Tibial nerve (tissue), 4 donors: ENCODE measurements around the gene SERPINB7. TPM values are rescaled to one million over a fixed set of nuclear protein-coding genes. Genes with fewer than 3 reads are reported as not detected.

Experiments used
- DNase-seq, 2 donors: peaks; one replicate each; pipeline ENCODE4 v3.0.0-alpha.2; 2019; ENCODE audit warnings: low spot score in 2 of 2
- H3K27ac ChIP-seq, 4 donors: fragments of 200-600 bp; sonication (generic) in 3 of 4; one replicate each; pipeline ENCODE4 v1.5.1; 2017 to 2019; ENCODE audit warnings: mild to moderate bottlenecking in 1 of 4
- H3K27me3 ChIP-seq, 2 donors: fragments of 200-600 bp; sonication (generic) in 1 of 2; one replicate each; pipeline versions ENCODE4 v1.5.1 to v1.6.0; 2017 to 2019
- H3K36me3 ChIP-seq, 3 donors: fragments of 200-600 bp; sonication (generic); one replicate each; pipeline ENCODE4 v1.5.1; 2018 to 2019
- H3K4me1 ChIP-seq, 4 donors: fragments of 200-600 bp; sonication (generic) in 3 of 4; one replicate each; pipeline ENCODE4 v1.5.1; 2017 to 2019
- H3K4me3 ChIP-seq, 4 donors: fragments of 200-600 bp; sonication (generic) in 3 of 4; one replicate each; pipeline ENCODE4 v1.5.1; 2017 to 2019; ENCODE audit warnings: mild to moderate bottlenecking in 1 of 4, moderate library complexity in 1 of 4
- H3K9me3 ChIP-seq, 4 donors: fragments of 200-600 bp; sonication (generic) in 3 of 4; one replicate each; pipeline ENCODE4 v1.5.1; 2017 to 2019
- CTCF ChIP-seq, 5 experiments: fragments of 200-600 bp in 3 of 5; fragments of 450-650 bp in 2 of 5; sonication (generic) in 3 of 5; IDR thresholded peaks; one replicate each; pipeline ENCODE4 v1.5.1; 2016 to 2019; ENCODE audit warnings: antibody characterized with exemption in 5 of 5, mild to moderate bottlenecking in 3 of 5, moderate library complexity in 2 of 5
- EP300 ChIP-seq, 2 donors: sonication (generic); formaldehyde crosslinking; IDR thresholded peaks; one replicate each; pipeline ENCODE4 v1.6.1; 2017; ENCODE audit warnings: antibody characterized with exemption in 2 of 2, mild to moderate bottlenecking in 1 of 2
- POLR2A ChIP-seq, 2 donors: fragments of 450-650 bp; IDR thresholded peaks; one replicate each; pipeline ENCODE4 v1.6.1; 2017; ENCODE audit warnings: antibody characterized with exemption in 2 of 2, mild to moderate bottlenecking in 2 of 2, moderate library complexity in 2 of 2
- WGBS, 2 donors: methylation state at CpG; one replicate each; pipeline ENCODE4 v1.1.5; 2018; 5-methylcytosine and 5-hydroxymethylcytosine counted together
- total RNA-seq, 4 donors: library from RNA; depleted of rRNA; stranded (reverse); fragments of >200 nt; gene quantifications; one replicate each; pipeline ENCODE4 v1.1.0, GENCODE V29; 2016

SERPINB7 gene
- total RNA-seq, 4 donors from 2014 or later: not detected

- Histone ChIP-seq H3K27me3 (no peaks in the 10 kb centered on the region), H3K9me3 (peaks cover 0 to 5% (median 0%) of the 10 kb centered on the region in 4 donors), H3K27ac (no peak overlapping the region), H3K4me1 (no peaks in the 10 kb centered on the region), H3K36me3 (no peaks in the 10 kb centered on the region), H3K4me3 (no peak overlapping the region)
- 37 to 43% methylated on average over 4 of the region's 4 CpGs for WGBS, 2 donors
- TF ChIP-seq POLR2A (IDR thresholded peaks at IDR 0.05): no peak
- TF ChIP-seq CTCF (IDR thresholded peaks at IDR 0.05): peak in 1 of 5 experiments; percentile 19
- TF ChIP-seq EP300 (IDR thresholded peaks at IDR 0.05): no peak
- no peak for DNase-seq
Measured at GRCh38 chr18:63850020-63850419, 74.8 kb downstream of the SERPINB7 start.

GRCh38 chr18:63850636-63851035 lies 75.4 kb downstream of the SERPINB7 start:
- 69 to 79% methylated on average over 2 of the region's 2 CpGs for WGBS, 2 donors
- H3K27me3 ChIP-seq: no peaks in the 10 kb centered on the region
- H3K36me3 ChIP-seq: no peaks in the 10 kb centered on the region
- H3K27ac ChIP-seq: no peak overlapping the region
- no peak overlapping the region for H3K4me3 ChIP-seq
- TF ChIP-seq EP300 (IDR thresholded peaks at IDR 0.05) (no peak), POLR2A (IDR thresholded peaks at IDR 0.05) (no peak), CTCF (IDR thresholded peaks at IDR 0.05) (no peak)
- DNase-seq: no peak
- H3K9me3 ChIP-seq: peaks cover 0 to 6% (median 0%) of the 10 kb centered on the region in 4 donors
- H3K4me1 ChIP-seq: no peaks in the 10 kb centered on the region

Other genes starting within 250 kb of the SERPINB7 start
- not detected for gene SERPINB12, start 233.0 kb upstream of the SERPINB7 start, total RNA-seq
- not detected for gene SERPINB13, start 188.1 kb upstream of the SERPINB7 start, total RNA-seq
- gene SERPINB4, start 131.2 kb upstream of the SERPINB7 start, total RNA-seq: not detected
- gene SERPINB3, start 113.5 kb upstream of the SERPINB7 start, total RNA-seq: not detected
- gene SERPINB11, start 72.5 kb upstream of the SERPINB7 start, total RNA-seq: not detected
- gene SERPINB2, start 112.3 kb downstream of the SERPINB7 start, total RNA-seq: not detected
- under 1 TPM in 1 of 4 donors, not detected in 3; 0.22 TPM for gene SERPINB10, start 132.5 kb downstream of the SERPINB7 start, total RNA-seq
- under 1 TPM in 2 of 4 donors, not detected in 2; 0.63 to 0.87 TPM for gene HMSD, start 173.9 kb downstream of the SERPINB7 start, total RNA-seq
- 10 to 100 TPM; 10.9 to 29.4 (median 17.9) TPM for gene SERPINB8, start 194.7 kb downstream of the SERPINB7 start, total RNA-seq